Muscle layer of colon (tissue), 2 donors: ENCODE results near the gene SLC30A9.

Source experiments
- H3K27ac ChIP-seq: one replicate; pipeline ENCODE4 v1.7.0; 2013; ENCODE audit warnings: low read depth, mild to moderate bottlenecking, low read length, moderate library complexity
- H3K27me3 ChIP-seq, 2 donors: one replicate each; pipeline ENCODE4 v1.7.0; 2013; ENCODE audit warnings: low read length in 2 of 2, mild to moderate bottlenecking in 2 of 2; ENCODE audit not compliant: insufficient read depth in 2 of 2, control insufficient read depth in 1 of 2
- H3K36me3 ChIP-seq: one replicate; pipeline ENCODE4 v1.7.0; 2013; ENCODE audit warnings: mild to moderate bottlenecking, low read length; ENCODE audit not compliant: insufficient read depth
- H3K4me1 ChIP-seq: one replicate; pipeline ENCODE4 v1.7.0; 2013; ENCODE audit warnings: mild to moderate bottlenecking, low read length; ENCODE audit not compliant: insufficient read depth
- H3K4me3 ChIP-seq, 2 donors: one replicate each; pipeline ENCODE4 v1.7.0; 2013; ENCODE audit warnings: low read length in 2 of 2, low read depth in 1 of 2, mild to moderate bottlenecking in 1 of 2, moderate library complexity in 1 of 2
- H3K9ac ChIP-seq: one replicate; pipeline ENCODE4 v1.7.0; 2013; ENCODE audit warnings: low read length
- H3K9me3 ChIP-seq: one replicate; pipeline ENCODE4 v1.7.0; 2013; ENCODE audit warnings: mild to moderate bottlenecking, low read length
- donor health status: abdominal sarcoma.
- donor health status: Adenocarcinoma of cecum.

SLC30A9 gene

DNA sequence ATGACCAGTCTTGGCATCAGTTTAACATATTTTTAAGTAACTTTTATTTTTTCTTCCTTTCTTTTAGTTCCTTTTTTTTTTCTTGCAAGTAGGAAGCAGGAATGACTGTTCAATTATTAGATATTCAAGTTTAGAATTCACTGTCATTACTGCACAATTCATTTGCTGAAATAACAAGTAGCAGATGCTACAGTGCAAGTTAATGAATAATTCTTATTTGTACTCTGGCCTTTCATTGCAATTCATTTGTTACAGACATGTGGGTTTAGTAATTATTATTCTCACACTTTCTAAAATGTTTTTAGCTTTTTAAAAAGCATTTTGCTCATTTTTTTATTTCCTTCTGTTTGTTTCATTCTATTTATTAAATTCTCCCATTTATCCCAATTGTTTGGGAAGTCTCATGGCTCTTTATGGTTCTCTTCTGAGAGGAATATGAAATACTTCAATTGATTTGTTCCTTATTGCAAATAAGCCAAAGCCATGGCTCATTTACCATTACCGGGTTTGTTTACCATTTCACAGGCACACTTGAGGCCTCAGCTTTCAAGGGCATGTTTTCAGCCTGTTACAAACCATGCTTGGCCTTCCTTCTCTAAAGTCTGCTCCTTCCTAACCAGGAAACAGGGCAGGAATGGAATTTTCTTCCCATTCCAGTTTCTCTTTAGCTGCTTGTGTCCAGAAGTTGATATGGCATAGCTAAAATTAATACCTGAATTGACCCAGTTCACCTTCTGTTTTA is 13.4 kb upstream of the SLC30A9 start:
- Histone ChIP-seq H3K36me3 (no peaks in the 10 kb centered on the region), H3K9me3 (no peaks in the 10 kb centered on the region), H3K27ac (no peak overlapping the region), H3K4me3 (no peak overlapping the region), H3K9ac (no peak overlapping the region), H3K4me1 (no peaks in the 10 kb centered on the region), H3K27me3 (no peaks in the 10 kb centered on the region)

DNA sequence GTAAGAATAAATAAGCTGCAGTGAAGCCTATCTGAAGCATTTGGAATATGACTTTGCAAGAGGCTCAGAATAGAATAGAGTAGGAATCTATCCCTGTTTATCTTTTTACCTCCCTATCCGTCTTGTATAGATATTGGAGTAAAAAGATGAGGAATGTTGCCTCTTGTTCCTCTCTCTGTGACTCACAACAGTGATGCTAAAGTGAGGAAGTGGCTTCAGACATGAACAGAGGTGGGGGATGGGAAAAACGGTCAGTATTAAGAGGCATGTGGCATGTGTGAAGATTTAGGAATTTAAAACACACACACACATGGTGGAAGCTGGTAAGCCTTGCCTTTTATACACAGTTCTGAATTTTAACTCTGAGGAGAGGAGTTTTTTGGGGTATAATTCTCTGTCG is 12.6 kb upstream of the SLC30A9 start:
- H3K9me3 ChIP-seq: no peaks in the 10 kb centered on the region
- H3K4me1 ChIP-seq: no peaks in the 10 kb centered on the region
- no peaks in the 10 kb centered on the region for H3K27me3 ChIP-seq
- H3K36me3 ChIP-seq: no peaks in the 10 kb centered on the region
- H3K27ac ChIP-seq: no peak overlapping the region
- no peak overlapping the region for H3K4me3 ChIP-seq
- H3K9ac ChIP-seq: no peak overlapping the region

DNA sequence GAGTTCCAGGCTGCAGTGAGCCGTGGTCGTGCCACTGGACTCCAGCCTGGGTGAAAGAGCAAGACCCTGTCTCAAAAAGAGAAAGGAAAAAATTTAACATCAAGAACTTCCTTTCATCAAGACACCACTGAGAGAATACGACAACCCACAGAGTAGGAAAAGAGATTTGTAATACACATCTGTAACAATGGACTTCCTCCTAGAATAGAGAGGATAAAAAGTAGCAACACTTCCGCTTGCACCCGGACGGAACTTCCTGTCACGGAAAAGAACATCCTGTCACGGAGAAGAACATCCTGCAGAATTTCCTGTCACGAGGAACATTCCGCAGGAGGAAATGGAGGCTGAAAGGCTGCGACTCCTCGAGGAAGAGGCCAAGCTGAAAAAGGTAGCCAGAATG is 8.9 kb upstream of the SLC30A9 start, which contains the start of gene DCAF4L1:
Gene DCAF4L1 (plus strand): TSS at position 301 of the 400 bp plus-strand sequence. CDS start 37 bp downstream, at position 338.
- Histone ChIP-seq H3K9me3 (no peaks in the 10 kb centered on the region), H3K4me3 (no peak within 1 kb of the TSS), H3K4me1 (no peaks in the 10 kb centered on the region), H3K9ac (no peak within 1 kb of the TSS), H3K27ac (no peak within 1 kb of the TSS), H3K27me3 (no peaks in the 10 kb centered on the region), H3K36me3 (no peaks in the 10 kb centered on the region)

DNA sequence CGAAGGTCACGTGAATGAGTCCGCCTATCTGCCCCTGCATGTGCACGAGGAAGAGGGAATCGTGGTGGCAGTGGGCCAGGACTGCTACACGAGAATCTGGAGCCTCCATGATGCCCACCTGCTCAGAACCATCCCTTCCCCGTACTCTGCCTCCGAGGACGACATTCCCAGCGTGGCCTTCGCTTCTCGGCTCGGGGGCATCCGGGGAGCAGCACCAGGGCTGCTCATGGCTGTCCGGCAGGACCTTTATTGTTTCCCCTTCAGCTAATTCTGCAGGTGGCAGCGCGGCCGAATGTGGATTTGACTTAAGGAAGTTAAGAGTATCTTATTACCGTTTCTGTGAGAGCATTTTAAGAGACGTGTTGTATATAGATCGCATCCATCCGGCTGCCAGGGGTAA is 7.6 kb upstream of the SLC30A9 start:
- Histone ChIP-seq H3K9me3 (no peaks in the 10 kb centered on the region), H3K27ac (no peak overlapping the region), H3K4me3 (no peak overlapping the region), H3K27me3 (no peaks in the 10 kb centered on the region), H3K4me1 (no peaks in the 10 kb centered on the region), H3K9ac (no peak overlapping the region), H3K36me3 (no peaks in the 10 kb centered on the region)

DNA sequence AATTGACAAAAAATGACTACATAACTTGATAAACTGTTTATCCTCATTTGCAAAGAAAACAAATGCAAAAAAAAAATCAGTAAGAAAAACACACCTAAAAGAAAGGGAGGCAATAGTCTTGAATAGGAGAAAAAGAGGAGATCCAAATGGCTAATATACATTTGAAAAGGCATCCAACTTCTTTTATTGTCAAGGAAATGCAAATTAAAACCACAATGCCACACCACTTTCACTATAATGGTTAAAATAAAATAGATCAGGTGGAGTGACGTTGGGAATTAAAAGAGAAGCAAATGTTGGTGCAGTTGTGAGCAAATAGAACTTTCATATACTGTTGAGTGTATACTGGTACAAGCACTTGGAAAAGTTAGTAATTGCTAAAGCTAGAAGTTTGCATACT is 5.2 kb upstream of the SLC30A9 start:
- H3K36me3 ChIP-seq: no peaks in the 10 kb centered on the region
- H3K27me3 ChIP-seq: no peaks in the 10 kb centered on the region
- no peak overlapping the region for H3K9ac ChIP-seq
- no peak overlapping the region for H3K4me3 ChIP-seq
- no peak overlapping the region for H3K27ac ChIP-seq
- H3K4me1 ChIP-seq: peaks cover 4% of the 10 kb centered on the region
- no peaks in the 10 kb centered on the region for H3K9me3 ChIP-seq

DNA sequence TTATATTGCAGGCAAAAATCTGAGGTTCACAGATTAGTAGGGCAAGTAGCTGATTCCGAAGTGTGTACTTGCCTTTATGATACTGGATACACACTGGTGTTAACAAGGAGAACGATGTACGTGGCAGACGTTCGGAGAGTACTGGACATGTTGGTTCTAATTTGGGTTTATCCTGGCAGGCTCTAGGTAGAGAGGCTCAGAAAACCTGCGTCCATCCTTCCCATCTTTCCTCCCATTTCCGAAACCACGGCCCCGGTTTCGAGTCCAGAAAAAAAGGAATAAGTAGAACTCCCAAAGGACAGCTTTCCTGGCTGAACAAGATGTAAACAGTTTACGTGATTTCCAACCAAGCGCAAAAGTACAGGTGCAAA is 351 bp upstream of the SLC30A9 start:
- Histone ChIP-seq H3K4me3 (peak overlapping the region; percentile 90 to 94), H3K9me3 (no peaks in the 10 kb centered on the region), H3K36me3 (no peaks in the 10 kb centered on the region), H3K4me1 (peaks cover 22% of the 10 kb centered on the region), H3K9ac (peak overlapping the region; percentile 94), H3K27ac (peak overlapping the region; percentile 35), H3K27me3 (no peaks in the 10 kb centered on the region)

DNA sequence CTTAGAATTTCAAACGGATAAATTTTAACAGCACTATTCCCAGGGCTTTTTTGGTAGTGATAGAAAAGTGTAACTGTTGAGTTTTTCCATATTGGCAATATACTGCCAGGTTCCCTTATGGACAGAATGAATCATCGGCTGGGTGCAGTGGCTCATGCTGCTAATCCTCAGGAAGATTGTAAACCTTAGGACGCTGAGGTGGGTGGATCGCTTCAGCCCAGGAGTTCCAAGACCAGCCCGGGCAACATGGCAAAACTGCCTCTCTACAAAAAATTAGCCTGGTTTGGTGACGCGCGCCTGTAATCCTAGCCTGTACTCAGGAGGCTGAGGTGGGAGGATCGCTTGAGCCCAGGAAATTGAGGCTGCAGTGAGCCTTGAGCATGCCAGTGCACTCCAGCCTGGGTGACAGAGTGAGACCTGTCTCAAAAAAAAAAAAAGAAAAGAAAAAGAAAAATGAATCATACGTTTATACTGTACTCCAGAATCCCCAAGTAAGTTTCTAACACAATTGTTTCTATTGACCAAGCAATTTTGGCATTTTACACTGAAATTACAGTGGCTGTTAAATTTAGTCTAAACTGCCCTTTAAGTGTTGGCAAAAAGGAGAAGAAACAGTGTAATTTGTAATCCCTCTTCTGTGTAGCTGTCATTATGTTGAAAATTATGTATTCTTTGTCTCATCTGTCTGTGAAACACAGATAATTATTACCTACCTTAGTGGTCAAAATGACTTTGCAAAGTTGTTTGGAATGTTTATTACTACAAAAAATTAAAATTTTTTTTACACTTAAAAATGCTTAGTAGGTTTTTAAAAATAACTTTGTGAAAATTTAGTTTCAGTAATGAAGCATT is 1.8 kb downstream of the SLC30A9 start:
- Histone ChIP-seq H3K27ac (no peak overlapping the region), H3K36me3 (no peaks in the 10 kb centered on the region), H3K9me3 (no peaks in the 10 kb centered on the region), H3K4me3 (no peak overlapping the region), H3K27me3 (no peaks in the 10 kb centered on the region), H3K9ac (no peak overlapping the region), H3K4me1 (peaks cover 22% of the 10 kb centered on the region)

DNA sequence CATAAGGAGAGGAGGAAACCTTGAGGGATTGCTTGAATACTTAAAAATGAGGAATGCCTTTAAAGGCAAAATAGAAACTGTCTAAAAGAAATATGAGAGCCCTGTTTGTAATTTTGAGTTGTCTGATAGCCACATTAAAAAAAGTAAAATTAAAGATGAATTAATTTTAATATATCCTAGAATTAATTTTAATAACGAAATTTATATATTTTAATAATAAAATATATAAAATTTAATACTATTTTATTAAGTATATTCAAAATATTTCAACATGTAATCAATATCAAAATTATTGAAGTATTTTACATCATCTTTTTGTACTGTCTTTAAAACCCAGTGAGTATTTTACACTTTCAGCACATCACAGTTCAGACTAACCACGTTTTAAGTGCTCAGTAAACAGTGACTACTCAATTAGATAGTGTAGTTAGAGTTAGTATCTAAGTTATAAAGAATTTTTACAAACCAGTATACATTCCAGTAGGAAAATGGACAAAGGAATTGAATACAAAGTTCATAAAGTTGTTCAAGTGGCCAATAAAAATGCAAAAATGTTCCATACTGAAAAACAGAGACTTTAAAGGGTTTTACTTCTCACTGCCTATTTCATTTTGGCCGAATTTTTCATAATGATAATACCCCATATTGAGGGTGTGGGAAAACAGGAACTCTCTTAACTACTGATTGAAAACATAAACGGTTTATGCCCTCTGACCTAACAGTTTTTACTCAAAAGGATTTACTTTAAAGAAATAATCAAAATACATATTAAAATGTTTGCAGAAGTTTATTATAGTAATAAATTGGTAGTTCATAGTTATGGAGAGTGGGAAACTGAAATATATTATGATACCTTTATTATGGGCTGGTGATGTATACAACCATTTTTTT is 2.9 kb downstream of the SLC30A9 start:
- Histone ChIP-seq H3K27me3 (no peaks in the 10 kb centered on the region), H3K9ac (no peak overlapping the region), H3K4me1 (peaks cover 22% of the 10 kb centered on the region), H3K9me3 (no peaks in the 10 kb centered on the region), H3K36me3 (no peaks in the 10 kb centered on the region), H3K4me3 (no peak overlapping the region), H3K27ac (no peak overlapping the region)

DNA sequence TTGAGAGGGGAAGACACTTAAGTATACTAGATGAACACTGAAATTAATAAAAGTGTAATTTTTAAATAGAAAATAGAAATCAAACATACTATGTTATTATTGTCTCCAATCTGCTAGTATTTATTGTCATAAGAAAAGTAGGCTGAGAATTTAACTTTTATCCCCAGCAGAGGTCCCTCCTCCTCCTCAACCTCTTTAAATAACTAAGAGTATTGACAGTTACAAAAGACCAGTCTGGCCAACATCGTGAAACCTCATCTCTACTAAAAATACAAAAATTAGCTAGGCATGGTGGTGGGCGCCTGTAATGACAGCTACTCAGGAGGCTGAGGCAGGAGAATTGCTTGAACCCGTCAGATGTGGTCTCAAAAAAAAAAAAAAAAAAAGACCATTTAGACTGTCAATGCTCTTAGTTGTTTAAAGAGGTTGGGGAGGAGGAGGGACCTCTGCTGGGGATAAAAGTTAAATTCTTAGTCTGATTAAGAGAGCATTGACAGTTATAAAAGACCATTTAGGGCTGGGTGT is 4.2 kb downstream of the SLC30A9 start:
- Histone ChIP-seq H3K4me1 (peaks cover 20% of the 10 kb centered on the region), H3K4me3 (no peak overlapping the region), H3K9me3 (no peaks in the 10 kb centered on the region), H3K36me3 (no peaks in the 10 kb centered on the region), H3K9ac (no peak overlapping the region), H3K27ac (no peak overlapping the region), H3K27me3 (no peaks in the 10 kb centered on the region)

DNA sequence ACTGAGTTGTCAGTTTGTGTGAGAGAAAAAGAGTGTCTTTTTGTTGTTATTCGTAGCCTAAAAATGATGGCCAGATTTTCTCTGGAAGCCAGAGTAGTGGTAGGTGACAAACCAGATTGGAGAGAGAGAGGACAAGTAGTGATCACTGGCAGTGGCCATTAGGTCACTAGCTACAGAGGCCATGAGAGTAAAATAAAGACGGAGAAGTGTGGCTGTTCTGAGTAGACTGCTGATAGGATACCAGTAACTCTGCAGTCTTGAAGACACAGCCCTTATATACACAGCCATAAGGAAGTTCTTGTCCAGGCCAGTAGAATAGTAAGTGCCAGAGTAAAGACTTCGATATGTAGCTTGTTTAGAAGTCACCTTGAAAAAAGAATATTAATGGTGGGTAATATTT is 7.7 kb downstream of the SLC30A9 start:
- Histone ChIP-seq H3K9me3 (no peaks in the 10 kb centered on the region), H3K9ac (no peak overlapping the region), H3K27ac (no peak overlapping the region), H3K27me3 (no peaks in the 10 kb centered on the region), H3K36me3 (no peaks in the 10 kb centered on the region), H3K4me3 (no peak overlapping the region), H3K4me1 (no peaks in the 10 kb centered on the region)

DNA sequence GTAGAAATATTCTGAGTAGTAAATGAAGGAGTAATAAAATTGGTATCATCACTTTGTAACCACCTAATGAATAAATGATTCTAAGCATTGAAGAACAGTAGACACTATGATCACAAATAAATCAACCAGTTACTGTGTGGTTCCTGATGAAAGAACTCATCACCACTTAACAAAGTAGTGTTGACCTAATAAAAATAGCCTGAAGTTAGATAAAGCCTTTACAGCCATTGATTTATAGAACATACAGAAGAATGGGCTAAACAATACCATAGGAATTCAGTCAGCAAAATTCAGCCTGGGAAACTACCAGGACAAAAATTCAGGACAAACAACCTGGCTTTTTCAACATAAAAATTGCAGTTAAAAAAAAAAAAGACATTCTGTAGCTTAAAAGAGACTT is 9.0 kb downstream of the SLC30A9 start:
- H3K4me1 ChIP-seq: no peaks in the 10 kb centered on the region
- H3K27ac ChIP-seq: no peak overlapping the region
- H3K27me3 ChIP-seq: no peaks in the 10 kb centered on the region
- no peaks in the 10 kb centered on the region for H3K9me3 ChIP-seq
- H3K36me3 ChIP-seq: no peaks in the 10 kb centered on the region
- no peak overlapping the region for H3K9ac ChIP-seq
- H3K4me3 ChIP-seq: no peak overlapping the region
